GM13976 (cell line): Measurements from ENCODE around the gene FOXP3.
A peak's percentile ranks its signal among the peaks of the same experiment; 100 is the strongest.

Source experiments
- DNase-seq: peaks from one replicate; pipeline ENCODE4 v3.0.0; 2012; ENCODE audit warnings: low spot score
- in situ Hi-C: fragments of 300-500 bp; cut with MboI; formaldehyde crosslinking; loops from one replicate; pipeline ENCODE4 v1.12.0; 2022; ENCODE audit warnings: low sequenced_read_pairs, mixed read lengths, inconsistent platforms; ENCODE audit not compliant: unreplicated experiment
- TF ChIP-seq, protein P1 (sequence below): IDR thresholded peaks from 2 replicates; pipeline ENCODE4 v1.5.1; 2012; ENCODE audit warnings: borderline replicate concordance, mild to moderate bottlenecking; ENCODE audit not compliant: insufficient read depth; ENCODE audit errors: extremely low read depth, missing control alignments, control extremely low read depth

FOXP3 gene

DNA sequence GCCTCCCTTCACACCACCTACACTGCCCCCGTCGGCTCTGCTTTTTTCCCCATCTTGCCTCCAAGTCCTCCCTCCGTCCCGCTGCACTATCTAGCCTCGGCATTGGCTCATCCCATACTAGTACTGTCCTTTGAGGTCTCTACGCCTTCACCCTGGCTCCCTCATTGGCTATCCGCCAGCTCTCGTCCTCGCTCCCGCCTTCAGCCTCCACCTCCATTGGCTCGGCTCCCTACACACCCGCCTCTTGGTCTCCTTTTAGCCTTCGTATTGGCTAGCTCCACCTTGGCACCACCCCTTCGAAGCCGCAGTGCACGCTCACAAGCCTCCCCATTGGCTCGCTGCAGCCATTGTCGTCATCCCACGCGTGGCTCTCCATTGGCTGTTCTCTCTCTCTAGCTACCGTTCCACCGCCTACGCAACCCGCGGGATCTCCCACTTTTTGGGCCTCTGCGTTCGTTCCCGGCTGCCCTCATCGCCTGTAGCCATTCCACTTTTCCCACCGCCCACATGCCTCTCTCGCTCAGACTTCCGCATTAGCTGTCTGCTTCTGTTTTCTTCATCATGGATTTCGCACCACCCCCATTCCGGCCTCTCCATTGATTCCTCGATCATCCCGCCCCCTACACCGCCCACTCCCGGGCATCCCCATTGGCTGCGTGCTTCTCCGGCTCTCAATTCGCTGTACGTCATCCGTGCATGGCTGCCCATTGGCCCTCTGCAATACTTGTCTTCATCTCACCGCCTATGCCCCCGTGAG is 4.7 kb upstream of the FOXP3 start:
- in situ Hi-C loops: no loop called here
- peak; percentile 89 for DNase-seq
- TF ChIP-seq, protein P1, sequence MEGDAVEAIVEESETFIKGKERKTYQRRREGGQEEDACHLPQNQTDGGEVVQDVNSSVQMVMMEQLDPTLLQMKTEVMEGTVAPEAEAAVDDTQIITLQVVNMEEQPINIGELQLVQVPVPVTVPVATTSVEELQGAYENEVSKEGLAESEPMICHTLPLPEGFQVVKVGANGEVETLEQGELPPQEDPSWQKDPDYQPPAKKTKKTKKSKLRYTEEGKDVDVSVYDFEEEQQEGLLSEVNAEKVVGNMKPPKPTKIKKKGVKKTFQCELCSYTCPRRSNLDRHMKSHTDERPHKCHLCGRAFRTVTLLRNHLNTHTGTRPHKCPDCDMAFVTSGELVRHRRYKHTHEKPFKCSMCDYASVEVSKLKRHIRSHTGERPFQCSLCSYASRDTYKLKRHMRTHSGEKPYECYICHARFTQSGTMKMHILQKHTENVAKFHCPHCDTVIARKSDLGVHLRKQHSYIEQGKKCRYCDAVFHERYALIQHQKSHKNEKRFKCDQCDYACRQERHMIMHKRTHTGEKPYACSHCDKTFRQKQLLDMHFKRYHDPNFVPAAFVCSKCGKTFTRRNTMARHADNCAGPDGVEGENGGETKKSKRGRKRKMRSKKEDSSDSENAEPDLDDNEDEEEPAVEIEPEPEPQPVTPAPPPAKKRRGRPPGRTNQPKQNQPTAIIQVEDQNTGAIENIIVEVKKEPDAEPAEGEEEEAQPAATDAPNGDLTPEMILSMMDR: no peak

DNA sequence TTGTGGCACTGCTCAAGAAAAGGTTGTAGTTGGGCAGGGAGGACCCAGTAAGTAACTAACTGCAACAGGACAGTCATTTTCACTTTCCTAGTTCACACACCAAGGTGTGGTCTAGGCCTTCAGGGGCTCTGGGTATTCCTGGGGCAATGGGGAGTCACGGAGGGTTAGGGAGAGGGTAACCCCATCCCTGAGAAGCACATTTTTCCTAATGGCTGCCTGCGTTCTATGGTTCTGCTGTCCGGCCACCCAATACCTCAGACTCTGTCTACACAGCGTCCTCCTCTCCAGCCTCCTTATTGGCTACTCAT is 4.1 kb upstream of the FOXP3 start:
- TF ChIP-seq, protein P1: no peak
- in situ Hi-C loops: no loop called here
- DNase-seq: no peak

DNA sequence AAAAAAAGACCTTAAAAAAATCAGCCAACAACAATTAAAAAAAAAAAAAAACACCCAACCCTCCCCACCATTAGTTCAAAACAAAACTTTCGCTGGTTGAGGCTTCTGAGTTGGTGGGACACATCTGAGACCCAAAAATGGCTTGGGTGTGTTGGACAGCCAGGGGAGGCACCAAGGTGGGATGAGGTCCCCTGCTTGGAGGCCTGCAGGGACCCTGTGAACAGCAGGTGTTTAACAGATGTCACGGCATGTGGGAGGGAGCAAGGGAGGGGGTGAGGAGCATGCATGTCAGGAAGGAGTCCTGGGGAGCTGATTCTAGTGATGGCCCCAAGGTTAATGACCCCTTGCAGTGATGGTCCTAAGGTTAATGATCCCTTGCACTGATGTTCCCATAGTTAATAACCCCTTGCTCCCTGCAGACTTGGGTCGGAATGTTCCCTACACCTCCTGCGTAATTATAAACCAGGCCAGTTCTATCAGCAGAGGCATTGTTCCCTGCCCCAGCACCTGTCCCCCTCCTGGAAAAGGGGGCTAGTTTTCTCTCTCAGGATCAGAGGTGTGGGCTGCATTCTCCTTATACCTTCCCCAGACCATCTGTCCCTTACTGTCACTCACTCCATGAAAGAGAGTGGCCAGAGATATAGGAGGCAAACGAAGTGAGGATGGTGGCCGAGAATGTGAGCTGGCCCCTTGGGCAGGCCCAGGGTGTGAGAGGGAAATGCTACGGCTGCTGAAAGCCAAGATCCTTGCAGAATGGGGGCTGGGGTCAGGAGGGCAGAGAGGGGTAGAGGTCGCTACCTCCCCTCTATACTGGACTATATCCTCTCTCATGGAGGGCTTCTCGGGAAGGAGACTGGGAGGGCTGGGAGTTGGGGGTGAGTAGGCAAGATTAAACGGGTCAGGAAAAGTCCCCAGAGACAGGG is 2.3 kb upstream of the FOXP3 start:
- in situ Hi-C loops: no loop called here
- DNase-seq: no peak
- TF ChIP-seq, protein P1: no peak

DNA sequence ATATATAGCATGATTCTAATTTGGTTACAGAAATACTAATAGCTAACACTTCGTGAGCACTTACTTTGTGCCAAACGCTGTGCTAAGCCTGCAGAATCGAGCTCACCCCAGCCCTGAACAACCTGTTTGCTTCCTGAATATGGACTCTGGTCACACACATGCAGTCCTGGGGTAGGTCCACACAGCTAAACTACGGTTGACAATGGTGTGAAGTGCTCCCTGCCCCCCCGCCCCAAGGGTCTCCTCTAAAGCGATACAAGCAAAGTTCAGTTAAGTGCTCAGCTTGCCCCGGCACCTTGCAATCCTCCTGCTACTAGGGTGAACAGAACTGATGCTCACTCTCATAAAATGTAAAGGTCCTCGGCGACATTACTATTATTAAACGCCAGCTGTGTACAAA is 879 bp downstream of the FOXP3 start:
- TF ChIP-seq, protein P1: no peak
- no peak for DNase-seq
- in situ Hi-C loops: no loop called here

DNA sequence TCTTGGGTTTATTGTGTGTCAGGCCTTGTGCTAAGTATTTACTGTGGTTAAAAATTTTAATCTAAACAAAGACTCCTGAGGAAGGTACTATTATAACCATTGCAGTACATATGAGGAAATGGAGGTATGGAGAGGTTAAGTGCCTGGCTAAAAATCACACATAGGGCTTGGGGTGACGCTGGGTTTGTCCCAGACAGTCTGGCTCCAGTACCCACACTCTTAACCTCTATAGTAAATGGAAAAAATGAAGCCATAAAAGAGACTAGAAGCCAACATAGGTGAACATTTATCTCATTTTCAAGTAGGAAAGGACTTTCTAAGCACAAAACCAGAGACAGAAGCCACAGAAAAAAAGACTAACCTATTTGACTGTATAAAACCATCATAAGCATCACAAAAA is 1.9 kb downstream of the FOXP3 start:
- in situ Hi-C loops: no loop called here
- TF ChIP-seq, protein P1: no peak
- DNase-seq: no peak

DNA sequence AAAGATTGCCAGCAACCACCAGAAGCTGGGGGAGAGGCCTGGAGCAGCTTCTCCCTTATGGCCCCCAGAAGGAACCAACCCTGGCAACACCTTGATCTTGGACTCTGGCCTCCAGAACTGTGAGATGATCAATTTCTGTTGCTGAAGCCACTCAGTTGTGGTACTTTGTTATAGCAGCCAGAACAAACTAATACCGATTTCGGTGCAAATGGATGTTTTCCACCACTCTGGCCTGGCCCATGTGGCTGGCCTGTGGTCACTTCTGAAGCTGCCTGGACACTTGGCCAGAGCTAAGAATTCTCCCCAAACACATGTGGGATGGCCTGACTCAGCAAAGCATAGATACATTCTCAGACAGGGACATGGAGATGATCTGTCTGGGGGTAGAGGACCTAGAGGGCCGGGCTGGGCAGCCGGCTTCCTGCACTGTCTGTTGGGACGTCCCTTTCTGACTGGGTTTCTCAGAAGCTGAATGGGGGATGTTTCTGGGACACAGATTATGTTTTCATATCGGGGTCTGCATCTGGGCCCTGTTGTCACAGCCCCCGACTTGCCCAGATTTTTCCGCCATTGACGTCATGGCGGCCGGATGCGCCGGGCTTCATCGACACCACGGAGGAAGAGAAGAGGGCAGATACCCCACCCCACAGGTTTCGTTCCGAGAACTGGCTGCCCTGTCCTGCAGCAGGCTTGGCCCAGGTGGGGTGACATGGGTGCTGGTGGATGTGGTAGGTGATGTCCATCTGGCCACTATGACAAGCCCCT is 4.1 kb downstream of the FOXP3 start:
- TF ChIP-seq, protein P1: no peak
- in situ Hi-C loops: no loop called here
- DNase-seq: no peak
